Measurements from ENCODE around the gene MGMT.

The MGMT gene

GRCh38 chr10:129706523-129706922 lies 239.5 kb downstream of the MGMT start:
- H3K36me3 ChIP-seq, result no peaks in the 10 kb centered on the region

GRCh38 chr10:129707406-129708388 lies 240.7 kb downstream of the MGMT start:
- Histone ChIP-seq H3K27ac (no peak overlapping the region), H3K9me3 (ENCODE audit: severe bottlenecking) (no peaks in the 10 kb centered on the region), H3K4me3 (ENCODE audit: low read depth, low read length) (no peak overlapping the region), H3K36me3 (no peaks in the 10 kb centered on the region), H3K27me3 (ENCODE audit: insufficient read depth, low read depth, severe bottlenecking) (no peaks in the 10 kb centered on the region)
- no peak for DNase-seq
- TF ChIP-seq CTCF (IDR thresholded peaks at IDR 0.05; ENCODE audit: low read depth, low read length), result no peak

More at GRCh38 chr10:129706523-129706922, 239.5 kb downstream of the MGMT start:
- no peak for DNase-seq
- no peak overlapping the region for H3K27ac ChIP-seq
- no peaks in the 10 kb centered on the region for H3K27me3 ChIP-seq (ENCODE audit: insufficient read depth, low read depth, severe bottlenecking)
- no peak for TF ChIP-seq CTCF (IDR thresholded peaks at IDR 0.05; ENCODE audit: low read depth, low read length)
- no peaks in the 10 kb centered on the region for H3K9me3 ChIP-seq (ENCODE audit: severe bottlenecking)
- no peak overlapping the region for H3K4me3 ChIP-seq (ENCODE audit: low read depth, low read length)

- H3K9me3 ChIP-seq (ENCODE audit: severe bottlenecking), result no peaks in the 10 kb centered on the region
- DNase-seq, result no peak
- H3K27ac ChIP-seq, result no peak overlapping the region
- H3K27me3 ChIP-seq (ENCODE audit: insufficient read depth, low read depth, severe bottlenecking), result no peaks in the 10 kb centered on the region
- H3K36me3 ChIP-seq, result no peaks in the 10 kb centered on the region
- no peak for TF ChIP-seq CTCF (IDR thresholded peaks at IDR 0.05; ENCODE audit: low read depth, low read length)
- H3K4me3 ChIP-seq (ENCODE audit: low read depth, low read length), result no peak overlapping the region
These were observed 242.1 kb downstream of the MGMT start for GRCh38 chr10:129709101-129709500.

GRCh38 chr10:129709627-129710509 lies 242.8 kb downstream of the MGMT start:
- no peak for TF ChIP-seq CTCF (IDR thresholded peaks at IDR 0.05; ENCODE audit: low read depth, low read length)
- no peaks in the 10 kb centered on the region for H3K36me3 ChIP-seq
- no peaks in the 10 kb centered on the region for H3K27me3 ChIP-seq (ENCODE audit: insufficient read depth, low read depth, severe bottlenecking)
- no peak for DNase-seq
- no peak overlapping the region for H3K27ac ChIP-seq
- no peaks in the 10 kb centered on the region for H3K9me3 ChIP-seq (ENCODE audit: severe bottlenecking)
- no peak overlapping the region for H3K4me3 ChIP-seq (ENCODE audit: low read depth, low read length)

- no peaks in the 10 kb centered on the region for H3K36me3 ChIP-seq
- H3K9me3 ChIP-seq (ENCODE audit: severe bottlenecking), result no peaks in the 10 kb centered on the region
- DNase-seq, result no peak
- TF ChIP-seq CTCF (IDR thresholded peaks at IDR 0.05; ENCODE audit: low read depth, low read length), result no peak
- H3K4me3 ChIP-seq (ENCODE audit: low read depth, low read length), result no peak overlapping the region
- no peak overlapping the region for H3K27ac ChIP-seq
- no peaks in the 10 kb centered on the region for H3K27me3 ChIP-seq (ENCODE audit: insufficient read depth, low read depth, severe bottlenecking)
These were observed 243.4 kb downstream of the MGMT start for GRCh38 chr10:129710510-129710847.
